Lower leg skin (tissue), 3 donors: ENCODE data around the gene CCNYL1.
"Not testable (repeated sequence)": the region's sequence is repeated elsewhere in the genome, so short reads cannot be mapped to it uniquely, and the experiment has no call there.

Experiments used
- CTCF ChIP-seq, 3 donors: fragments of 450-650 bp; IDR thresholded peaks; one replicate each; pipeline ENCODE4 v1.5.1; 2016; ENCODE audit warnings: antibody characterized with exemption in 3 of 3, mild to moderate bottlenecking in 3 of 3, moderate library complexity in 2 of 3
- POLR2A ChIP-seq, 2 donors: fragments of 450-650 bp; IDR thresholded peaks; one replicate each; pipeline ENCODE4 v1.6.1; 2016 to 2017; ENCODE audit warnings: antibody characterized with exemption in 2 of 2, mild to moderate bottlenecking in 1 of 2, moderate library complexity in 1 of 2

DNA sequence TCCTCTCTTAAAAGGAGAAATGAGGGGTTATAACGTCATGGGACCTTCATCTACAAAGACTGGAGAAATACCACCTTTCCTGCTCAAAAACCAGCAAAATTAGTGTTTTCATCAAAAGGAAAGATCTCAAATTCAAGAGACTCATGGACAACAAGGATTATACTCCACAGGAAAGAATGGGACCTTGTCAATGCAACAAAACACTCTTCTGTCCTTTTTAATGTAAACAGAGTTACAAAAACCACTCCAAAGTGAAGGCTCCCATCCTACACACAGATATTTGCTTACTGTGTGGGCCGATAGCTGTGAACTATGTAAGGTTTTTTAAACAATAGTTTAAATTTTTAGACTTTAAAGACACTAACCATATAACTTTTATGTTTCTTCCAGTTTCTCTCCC is 42.2 kb downstream of the CCNYL1 start:
- not testable (repeated sequence) for TF ChIP-seq CTCF, POLR2A (IDR thresholded peaks at IDR 0.05)
